Hematopoietic multipotent progenitor cell treated with erythropoietin and hydrocortisone succinate and interleukin-3 and kit ligand, for 4 days (in vitro differentiated cells): ENCODE measurements around the gene ABHD16B.
"Not testable (repeated sequence)": the region's sequence is repeated elsewhere in the genome, so short reads cannot be mapped to it uniquely, and the experiment has no call there.

ENCODE experiments used
- DNase-seq: peaks from one replicate; pipeline ENCODE4 v3.0.0-alpha.2; 2015

Gene ABHD16B

DNA sequence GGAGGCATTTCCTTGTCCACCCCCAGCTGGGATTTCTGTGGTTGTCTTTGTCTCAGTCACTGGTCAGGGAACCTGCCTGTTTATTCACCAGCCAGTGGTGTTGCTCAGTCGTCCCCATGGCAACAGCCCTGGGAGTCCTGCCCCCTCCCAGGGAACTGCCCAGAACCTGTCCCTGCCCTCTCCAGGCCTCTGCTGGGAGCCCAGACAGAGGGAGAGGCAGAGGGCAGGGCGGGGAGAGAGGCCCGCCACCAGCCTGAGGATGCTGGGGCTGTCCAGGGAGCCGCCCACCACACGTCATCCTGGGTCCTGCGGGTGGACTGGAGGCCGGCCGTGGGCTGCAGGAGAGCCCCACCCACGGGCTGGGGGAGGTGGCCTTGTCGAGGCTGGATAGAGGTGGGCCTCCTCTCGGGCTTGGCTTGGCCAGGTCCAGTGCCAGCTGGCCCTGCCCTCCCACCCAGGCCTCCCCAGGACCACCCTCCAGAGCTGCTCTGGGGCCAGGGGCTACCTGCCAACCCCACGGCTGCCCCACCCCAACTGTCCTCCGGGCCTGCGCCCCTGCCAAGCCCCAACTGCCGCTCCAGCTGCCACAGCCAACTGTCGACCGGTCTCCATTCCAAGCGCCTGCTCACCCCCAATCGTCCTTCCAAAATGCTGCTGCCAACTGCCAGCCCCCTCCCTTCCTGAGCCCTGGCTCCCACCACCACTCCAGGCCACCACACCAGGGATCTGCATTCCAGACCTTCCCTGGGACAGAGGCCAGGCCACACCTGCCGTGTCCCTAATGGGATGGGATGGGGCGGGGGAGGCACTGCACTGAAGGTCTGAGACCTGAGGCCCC lies 26.1 kb upstream of the ABHD16B start:
- DNase-seq, result peak; percentile 73

DNA sequence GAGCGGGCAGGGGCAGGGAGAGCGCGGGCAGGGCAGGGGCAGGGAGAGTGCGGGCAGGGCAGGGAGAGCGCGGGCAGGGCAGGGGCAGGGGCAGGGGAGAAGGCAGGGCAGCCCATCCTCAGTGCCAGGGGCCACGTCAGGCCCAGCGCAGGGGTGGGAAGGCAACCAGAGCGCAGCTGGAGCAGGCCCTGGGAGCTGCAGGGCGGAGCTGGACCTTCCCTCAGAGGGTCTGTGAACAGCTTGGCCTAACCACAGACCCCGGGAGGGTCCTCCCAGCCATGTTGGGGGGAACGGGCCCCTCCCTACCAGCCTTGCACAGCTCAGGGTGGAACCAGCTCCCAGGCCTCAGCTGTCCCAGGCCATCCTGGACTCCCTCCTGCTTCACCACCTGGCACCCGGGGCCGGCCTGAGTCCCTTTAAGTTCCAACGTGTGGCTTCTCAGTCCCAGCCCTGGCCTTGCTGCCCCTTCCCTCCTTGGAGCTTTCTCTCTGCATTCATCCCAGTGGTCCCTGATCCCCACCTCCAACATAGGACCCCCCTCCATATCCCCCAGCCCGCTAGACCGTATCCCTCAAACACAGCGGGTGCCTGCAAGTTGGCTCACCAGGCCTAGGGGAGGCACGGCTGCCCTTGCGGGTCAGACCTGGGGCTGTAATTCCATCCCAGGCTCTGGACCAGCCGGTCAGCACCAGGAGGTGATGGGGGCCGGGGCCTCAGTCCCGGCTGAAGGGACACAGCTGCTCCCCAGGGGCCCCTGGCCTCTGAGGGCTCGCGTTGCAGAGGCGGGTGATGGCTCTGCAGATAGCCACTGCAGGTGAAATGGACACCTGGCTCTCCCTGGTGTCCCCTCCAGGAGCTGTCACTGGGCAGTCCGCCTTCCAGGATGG lies 24.6 kb upstream of the ABHD16B start:
- DNase-seq, result no peak

DNA sequence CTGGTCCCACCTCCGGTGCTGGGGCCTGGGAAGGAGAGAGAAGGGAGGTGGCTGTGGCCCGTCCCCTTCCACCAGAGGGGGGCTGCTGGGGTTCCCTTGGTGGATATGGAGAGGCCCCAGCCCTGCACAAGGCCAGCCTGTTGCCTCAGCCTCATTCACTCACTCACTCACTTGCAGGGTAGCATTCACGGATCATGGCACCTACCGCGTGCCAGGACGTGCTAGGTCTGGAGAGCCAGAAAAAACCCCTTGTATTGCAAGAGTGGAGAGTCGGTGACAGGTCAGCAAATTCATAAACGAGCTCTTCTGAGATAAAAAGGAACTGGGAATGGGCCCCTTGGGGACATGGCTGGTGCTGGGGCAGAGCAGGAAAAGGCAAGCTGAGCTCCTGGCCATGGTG lies 23.8 kb upstream of the ABHD16B start:
- DNase-seq, result no peak

DNA sequence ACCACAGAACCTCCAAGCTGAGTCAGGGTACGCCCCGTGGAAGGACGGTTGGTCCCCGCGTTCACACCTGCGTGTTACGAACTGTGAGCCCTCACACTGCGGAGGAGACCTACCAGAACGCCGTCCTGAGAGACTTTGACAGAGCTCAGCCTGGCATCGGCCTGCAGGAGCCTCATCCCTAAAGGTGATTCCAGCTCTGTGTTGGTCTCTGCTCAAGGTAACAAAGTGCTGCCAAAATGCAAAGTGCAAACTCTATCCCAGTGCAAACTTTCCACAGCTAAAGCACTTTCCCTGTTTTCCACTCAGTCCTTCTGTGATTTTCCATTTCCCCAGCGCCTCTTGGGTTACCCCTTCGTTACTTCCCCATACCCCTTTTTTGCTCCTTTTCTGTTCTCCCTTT lies 21.7 kb upstream of the ABHD16B start:
- DNase-seq, result no peak

DNA sequence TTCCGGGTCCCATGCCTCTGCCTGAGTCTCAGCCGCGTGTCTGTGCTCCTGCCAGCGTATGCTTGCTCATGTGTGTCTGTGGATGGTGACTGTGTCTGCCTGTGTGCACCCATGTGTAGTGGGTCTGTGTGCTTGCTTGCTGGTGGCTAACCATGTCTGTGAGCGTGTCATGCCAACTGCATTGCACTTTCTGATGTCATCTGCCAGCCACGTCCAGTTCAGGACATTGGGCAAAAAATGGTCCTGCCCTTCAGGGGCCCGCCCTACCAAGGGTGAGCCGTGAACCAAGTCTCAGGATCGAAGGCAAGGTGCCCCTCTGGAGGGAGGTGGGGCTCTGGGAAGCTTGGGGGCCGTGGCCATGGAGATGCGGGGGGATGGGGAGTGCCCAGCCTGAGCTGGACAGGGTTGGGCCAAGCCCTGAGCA lies 20.9 kb upstream of the ABHD16B start:
- DNase-seq, result no peak

DNA sequence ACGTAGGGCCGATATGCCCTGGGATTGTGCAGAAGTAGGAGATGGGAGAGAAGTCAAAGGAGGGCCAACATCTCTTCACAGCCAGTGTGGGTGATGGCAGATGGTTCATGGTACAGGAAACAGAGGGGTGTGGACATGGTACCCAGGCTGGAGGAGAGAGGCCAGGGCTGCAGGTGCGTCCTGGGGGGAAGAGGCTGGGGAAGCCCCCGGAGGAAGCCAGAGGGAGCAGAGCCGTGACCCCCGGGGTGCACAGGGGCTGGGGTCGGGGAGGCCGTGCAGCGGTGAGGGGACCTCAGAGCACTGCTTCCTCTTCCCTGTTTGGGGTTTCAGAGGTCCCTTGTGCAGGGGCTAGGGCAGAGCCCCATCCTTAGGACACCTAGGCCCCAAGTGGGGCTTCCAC lies 19.0 kb upstream of the ABHD16B start:
- DNase-seq, result no peak

DNA sequence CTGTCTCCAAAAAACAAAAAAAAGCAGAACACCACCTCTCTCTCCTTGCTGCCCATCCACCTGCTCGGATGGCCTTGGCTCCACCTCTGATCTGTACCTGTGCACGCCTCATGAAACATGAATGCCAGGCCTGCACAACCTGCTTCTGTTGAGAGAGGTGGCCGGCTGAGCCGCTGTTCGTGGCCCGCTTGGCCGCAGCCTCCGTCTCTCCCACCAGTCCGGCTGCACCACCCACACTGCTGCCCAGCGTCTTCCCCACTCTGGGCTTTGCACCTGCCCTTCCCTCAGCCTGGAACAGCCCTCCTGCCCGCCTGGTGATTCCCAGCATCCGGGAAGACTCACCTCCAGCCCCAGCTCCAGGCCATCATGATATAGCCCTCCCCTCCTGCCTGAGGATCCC lies 18.1 kb upstream of the ABHD16B start:
- no peak for DNase-seq

DNA sequence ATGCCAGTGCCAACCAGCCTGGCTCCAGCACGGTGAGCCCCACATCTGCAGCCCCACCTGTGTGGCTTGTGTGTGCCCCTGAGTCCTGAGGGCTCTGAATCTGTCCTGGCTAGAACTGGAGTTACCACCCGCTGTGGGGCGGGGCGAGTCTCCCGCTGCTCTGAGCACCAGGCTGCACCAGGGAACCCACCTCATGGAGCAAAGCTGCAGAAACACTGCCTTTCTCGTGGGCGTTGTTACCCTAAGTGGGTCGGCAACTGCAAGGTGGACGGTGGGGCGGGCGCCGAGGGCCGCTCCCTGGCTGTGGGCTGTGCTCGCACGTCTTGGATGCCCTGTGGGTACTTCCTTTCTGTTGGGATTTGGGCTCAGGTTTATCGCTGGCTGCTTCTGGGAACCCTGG lies 17.5 kb upstream of the ABHD16B start:
- DNase-seq, result peak; percentile 49

DNA sequence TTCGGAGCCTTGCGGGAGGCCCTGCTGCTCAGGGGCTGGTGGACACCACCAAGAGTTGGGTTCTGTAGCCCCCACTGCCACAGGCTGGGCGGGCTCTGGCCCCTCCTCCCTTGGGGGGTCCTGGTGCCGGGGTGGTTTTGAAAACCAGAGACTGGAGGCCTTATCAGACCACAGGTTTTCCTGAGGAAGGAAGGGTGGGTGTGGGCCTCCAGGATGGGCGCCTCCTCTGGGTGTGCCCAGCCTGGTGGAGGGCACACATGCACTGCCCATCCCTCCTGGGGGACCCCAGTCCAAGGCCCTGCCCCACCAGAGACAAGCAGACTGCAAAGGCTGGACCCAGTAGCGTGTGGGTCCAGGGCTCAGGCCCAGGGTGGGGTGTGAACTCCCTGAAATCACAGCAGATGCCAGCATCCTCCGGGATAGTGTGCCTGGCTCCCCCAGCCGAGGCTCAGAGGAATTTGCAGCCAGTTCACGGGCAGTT lies 16.7 kb upstream of the ABHD16B start:
- peak; percentile 79 for DNase-seq

DNA sequence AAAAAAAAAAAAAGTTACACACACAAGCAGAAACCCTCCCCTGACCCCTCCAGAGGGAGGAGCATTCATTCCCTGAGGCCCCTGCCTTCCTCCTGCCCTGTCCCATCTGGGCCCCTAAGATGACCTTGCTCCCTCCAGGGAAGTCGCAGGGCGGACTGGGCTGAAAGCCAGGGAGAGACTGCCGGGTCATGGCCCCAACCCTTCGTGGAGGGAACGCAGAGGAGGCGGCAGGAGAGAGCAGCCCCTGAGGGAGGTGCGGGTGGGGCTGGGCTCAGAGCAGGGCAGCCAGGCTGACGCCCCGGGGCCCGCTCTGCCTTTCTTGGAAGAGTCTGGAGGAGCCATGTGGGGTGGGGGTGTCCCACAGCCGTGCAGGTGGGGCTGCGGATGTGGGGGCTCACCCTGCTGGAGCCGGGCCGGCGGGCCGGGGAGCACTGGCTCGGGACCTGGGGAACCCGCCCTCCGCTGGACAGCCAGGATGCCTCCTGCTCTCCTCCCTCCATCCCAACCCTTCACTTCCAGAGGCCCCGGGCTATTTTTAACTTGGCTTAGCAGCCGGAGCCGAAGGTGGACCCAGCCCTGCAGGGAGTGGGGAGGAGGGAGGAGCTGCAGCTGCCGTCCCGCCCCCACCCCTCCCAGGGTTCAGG lies 15.0 kb upstream of the ABHD16B start:
- peak; percentile 71 for DNase-seq

DNA sequence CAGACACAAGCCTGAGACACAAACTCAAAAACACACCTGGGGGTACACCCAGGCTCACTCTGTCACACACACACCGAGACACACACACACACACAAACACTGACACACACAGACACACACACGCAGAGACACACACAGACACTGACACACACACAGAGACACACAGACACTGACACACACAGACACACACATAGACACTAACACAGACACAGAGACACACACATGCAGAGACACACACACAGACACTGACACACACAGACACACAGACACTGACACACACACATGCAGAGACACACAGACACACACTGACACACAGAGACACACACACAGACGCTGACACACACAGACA lies 14.4 kb upstream of the ABHD16B start:
- no peak for DNase-seq

DNA sequence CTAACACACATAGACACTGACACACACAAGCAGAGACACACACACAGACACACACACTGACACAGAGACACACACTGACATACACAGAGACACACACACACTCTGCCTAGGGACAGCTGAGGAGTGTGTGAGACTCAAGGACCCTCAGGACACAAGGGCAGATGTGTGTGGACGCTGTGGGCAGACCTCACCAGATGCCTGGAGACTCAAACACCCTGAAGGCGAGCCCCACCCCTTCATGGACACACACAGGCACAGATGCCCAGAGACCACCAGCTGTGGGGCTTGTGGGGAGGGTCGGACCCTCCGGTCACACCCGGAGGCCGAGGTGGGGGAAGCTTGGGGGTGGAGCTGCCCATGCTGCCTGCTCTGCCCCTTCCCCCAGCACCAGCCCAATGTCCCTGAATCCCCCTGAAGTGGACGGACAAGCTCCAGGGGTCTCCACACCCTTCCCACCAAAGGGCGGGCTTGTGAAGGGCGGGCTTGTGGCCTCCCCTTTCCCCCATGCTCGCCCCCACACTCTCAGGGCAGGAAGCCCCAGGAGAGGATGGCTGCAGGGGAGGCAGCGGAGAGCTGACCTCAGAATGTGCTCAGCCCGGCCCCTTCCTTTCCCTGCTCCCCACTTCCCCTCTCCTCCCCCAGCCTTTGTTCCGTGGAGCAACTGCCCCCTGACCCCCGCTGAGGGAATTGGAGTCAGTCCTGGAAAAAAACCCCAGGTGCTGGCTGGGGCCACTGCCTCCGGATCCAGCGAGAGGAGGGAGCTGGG lies 13.9 kb upstream of the ABHD16B start:
- peak; percentile 77 for DNase-seq

DNA sequence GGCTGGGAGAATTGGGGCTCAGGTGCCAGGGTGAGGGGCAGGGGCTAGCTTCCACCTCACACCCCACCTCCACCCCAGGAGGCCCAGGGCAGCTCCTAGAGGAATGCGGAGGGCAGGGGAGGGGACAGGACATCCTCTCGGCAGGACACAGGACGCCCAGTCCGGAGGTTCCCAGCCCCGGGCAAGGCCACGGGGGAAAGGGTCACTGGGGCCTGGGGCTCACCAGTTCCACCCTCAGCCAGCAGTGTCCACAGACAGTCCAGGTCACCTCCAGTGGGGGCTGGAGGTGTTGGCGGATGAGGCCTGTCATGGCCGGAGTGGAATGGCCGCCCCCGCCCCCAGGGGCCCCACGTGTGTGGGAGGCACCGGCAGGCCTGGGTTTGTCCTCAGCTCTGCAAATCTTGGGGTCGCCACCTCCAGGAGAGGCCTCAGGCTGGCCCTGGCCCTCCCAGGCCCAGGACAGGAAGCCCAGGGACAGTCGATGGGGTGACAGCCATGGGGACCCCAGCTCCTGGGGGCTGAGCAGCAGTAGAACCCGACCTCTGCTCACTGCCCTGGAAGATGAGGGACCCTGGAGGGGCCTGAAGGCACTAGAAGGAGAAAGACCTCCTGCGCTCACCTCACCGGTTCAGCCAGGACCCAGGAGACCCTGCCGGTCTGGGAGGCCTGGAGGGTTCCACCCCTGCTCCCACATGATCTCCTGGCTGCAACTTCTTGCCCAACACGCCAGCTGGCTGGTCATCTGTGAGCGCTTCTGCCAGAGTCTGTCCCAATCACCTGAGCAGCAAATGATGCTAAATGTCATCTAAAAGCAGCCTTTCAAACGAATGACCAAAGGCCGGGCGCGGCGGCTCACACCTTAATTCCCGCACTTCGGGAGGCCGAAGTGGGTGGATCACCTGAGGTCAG lies 13.0 kb upstream of the ABHD16B start:
- DNase-seq, result no peak

DNA sequence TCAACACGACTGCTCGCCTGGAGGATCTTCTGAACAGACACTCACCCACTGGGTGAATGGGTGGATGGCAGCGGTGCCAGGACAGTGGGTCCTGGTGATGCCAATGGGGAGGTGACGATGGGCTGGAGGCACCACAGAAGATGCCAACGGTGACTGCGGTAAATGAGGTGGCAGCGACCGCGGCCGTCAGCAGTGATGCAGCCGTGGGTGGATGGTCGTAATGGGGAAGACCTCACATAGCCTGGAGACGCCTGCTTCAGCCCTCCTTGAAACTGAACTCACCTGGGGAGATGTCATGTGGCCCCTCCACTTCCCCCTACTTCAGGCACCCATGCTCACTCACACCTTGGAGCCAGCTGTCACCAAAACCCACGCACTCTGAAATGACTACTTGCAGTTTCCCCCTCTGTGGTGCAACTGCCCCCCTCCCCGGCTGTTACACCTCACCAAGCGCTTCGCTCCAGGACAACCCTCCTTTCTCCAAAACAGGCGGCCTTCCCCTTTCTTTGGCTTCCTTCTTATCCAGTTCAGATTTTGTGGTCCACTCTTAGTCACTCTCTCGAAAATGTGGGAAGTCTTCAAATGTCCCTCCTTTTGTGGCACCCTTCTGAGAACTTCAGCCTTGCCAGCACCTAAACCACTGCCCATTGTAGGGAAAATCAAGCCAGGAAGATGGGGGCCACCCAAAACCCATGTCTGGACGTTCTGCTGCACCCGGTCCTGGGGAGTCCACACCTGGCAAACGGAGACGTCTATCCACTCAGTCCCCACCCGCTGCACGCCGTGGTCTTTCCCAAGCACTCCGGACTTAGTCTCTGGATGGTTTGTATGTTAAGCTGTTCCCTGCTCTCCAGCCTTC lies 10.4 kb upstream of the ABHD16B start:
- no peak for DNase-seq

DNA sequence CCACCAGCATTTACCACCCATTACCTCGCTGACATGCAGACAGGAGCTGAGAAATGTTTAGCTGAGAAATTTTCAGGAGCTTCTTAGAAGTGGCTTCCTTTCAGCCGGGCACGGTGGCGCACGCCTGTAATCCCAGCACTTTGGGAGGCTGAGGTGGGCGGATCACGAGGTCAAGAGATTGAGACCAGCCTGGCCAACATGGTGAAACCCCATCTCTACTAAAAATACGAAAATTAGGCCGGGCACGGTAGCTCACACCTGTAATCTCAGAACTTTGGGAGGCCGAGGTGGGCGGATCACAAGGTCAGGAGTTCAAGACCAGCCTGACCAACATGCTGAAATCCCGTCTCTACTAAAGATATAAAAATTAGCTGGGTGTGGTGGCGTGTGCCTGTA lies 9.8 kb upstream of the ABHD16B start:
- not testable (repeated sequence) for DNase-seq

DNA sequence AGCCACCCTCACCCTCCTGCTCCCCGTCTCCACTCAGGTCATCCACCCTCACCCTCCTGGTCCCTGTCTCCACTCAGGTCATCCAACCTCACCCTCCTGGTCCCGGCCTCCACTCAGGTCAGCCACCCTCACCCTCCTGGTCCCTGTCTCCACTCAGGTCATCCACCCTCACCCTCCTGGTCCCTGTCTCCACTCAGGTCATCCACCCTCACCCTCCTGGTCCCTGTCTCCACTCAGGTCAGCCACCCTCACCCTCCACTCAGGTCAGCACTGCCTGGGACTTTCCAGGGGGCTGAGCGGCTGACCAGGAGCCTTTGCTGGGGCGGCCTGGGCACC lies 7.6 kb upstream of the ABHD16B start:
- DNase-seq, result not testable (repeated sequence)

DNA sequence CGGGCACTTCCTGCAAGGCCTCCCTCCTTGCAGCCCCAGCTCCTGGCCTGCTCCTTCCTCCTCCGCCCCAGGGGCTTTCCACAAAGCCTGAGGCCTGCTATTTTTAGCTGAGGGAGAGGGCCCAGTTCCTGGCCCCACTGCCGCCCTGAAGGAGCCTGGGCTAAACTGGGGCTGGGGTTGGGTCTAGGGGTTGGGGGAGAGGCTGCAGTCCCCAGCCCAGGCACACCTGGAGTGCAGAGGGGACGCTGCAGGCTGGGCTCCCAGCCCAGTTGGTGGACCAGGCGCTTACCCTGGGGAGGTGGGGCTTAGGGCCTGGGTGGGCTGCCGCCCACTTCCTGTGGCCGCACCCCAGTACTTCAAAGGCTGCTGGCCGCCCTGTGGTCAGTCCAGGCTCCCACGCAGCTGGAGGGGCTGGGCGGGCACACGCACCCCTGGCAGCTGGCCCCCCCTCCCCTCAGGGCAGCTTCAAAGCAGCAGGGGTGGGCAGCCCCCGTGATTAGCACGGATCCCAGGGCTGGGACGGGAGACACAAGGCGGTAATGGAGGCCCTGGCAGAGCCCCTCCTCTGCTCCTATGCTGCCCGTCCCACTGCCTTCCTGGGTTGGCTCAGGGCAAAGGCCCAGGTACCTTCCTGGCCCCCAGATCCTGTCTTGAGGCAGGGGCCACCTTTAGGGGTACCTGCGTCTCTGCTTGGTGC lies 7.1 kb upstream of the ABHD16B start:
- peak; percentile 60 for DNase-seq

DNA sequence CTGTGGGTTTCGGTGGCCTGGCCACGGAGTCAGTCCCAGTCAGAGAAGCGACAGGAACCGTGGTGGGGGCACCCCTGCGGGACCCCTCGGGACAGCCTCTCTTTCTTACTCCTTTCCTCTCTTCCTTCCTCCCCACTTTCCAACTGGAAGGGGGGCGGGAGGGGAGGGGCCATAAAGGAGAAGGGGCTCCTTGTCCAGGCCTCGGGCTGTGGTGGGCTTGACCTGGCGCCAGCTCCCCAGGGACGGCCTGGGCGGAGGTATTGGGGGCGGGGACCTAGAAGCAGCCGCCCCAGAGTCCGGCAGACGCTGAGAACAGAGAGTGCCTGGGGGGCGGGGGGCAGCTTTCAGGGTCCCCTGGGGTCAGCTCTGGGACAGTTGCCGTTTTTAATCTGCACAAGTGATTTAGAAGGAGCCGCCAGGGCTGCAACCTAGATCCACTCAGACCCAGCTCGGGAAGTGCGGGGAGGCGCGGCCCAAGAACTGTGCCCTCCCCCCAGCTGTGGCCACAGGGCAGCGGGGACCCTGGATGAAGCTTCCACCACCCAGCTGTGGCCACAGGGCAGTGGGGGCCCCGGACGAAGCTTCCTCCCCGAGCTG lies 6.4 kb upstream of the ABHD16B start:
- no peak for DNase-seq

DNA sequence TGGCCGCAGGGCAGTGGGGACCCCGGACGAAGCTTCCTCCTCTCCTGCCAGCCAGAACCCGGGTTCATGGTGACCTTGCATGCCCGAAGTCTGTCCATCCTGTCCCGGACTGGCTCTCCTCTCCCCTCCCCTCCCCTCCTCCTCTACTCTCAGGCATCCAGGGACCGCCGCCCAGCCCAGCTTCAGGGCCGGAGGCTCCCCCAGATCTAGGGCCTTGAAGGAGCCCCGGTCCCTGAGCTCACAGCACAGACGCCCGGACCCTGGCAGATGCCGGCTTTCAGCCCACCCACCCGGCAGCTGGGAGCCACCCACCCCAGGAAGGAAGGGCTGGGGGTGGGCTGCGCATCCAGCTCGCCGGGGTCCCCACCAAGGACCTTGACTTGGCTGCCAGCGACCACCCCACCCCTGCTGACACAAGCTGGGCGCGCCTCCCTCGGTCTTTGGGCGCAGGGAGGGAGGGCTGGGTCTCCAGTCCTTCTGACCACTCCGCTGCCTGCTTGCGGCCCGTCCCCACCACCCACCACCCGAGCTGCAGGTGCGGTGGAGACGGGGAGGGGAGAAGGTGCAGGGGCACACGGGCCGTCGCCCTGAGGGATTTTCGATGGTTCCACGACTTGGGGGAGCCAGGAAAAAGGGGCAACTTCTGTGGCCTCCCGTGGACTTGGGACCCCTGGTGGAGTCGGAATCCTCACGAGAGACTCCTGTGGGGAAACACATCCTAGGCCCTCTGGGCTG lies 5.8 kb upstream of the ABHD16B start:
- no peak for DNase-seq
